MM.1S (cell line): ENCODE measurements around the gene TRMT61A.

Experiments used
- EZH2 ChIP-seq: fragments of 300-600 bp; sonication (generic); optimal IDR thresholded peaks from 2 replicates; pipeline ENCODE3; 2017; ENCODE audit warnings: low read depth, mild to moderate bottlenecking, antibody characterized with exemption, low read length, mixed read lengths
- EZH2phosphoT487 ChIP-seq: fragments of 300-600 bp; sonication (generic); IDR thresholded peaks from 2 replicates; pipeline ENCODE4 v1.6.1; 2018; ENCODE audit warnings: antibody characterized with exemption, low read length
- TF ChIP-seq, protein P1 (sequence below): fragments of 300-600 bp; sonication (generic); IDR thresholded peaks from 2 replicates; pipeline ENCODE4 v1.5.1; 2016; ENCODE audit warnings: antibody characterized with exemption, low read length, mixed read lengths

DNA sequence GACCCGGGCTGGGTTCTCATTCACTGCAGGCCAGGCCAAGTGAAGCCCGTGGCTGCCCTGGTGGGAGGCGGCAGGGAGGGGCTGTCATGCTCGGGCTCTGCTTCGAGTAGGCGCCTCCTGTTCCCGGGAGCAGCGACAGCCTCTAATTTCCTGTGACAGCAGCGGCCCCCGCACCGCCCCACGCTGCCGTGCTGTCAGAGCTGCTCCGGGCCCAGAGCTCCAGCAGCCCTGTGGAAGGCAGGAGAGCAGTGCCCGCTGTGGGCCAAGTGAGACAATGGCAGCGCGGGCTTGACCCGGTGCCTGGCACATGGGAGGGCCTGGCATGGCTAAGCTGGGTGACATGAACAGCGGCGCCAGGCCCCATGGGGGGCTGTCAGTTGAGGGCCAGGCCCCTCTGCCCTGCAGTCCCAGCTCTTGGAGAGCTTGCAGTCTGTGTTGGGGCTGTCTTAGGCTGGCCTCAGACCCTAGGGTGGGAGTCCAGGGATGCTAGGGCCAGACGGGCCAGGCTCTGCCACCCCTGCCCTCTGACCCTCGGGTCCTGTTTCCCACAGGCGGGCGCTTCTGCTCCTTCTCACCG lies 5.1 kb downstream of the TRMT61A start:
- TF ChIP-seq, protein P1, sequence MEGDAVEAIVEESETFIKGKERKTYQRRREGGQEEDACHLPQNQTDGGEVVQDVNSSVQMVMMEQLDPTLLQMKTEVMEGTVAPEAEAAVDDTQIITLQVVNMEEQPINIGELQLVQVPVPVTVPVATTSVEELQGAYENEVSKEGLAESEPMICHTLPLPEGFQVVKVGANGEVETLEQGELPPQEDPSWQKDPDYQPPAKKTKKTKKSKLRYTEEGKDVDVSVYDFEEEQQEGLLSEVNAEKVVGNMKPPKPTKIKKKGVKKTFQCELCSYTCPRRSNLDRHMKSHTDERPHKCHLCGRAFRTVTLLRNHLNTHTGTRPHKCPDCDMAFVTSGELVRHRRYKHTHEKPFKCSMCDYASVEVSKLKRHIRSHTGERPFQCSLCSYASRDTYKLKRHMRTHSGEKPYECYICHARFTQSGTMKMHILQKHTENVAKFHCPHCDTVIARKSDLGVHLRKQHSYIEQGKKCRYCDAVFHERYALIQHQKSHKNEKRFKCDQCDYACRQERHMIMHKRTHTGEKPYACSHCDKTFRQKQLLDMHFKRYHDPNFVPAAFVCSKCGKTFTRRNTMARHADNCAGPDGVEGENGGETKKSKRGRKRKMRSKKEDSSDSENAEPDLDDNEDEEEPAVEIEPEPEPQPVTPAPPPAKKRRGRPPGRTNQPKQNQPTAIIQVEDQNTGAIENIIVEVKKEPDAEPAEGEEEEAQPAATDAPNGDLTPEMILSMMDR: no peak
- TF ChIP-seq EZH2 (no peak), EZH2phosphoT487 (no peak)
